AG04450 (cell line): ENCODE data around the gene FAM174B. TPM values are rescaled to one million over a fixed set of nuclear protein-coding genes. Genes with fewer than 3 reads are reported as not detected.

Experiments used
- CTCF ChIA-PET: fragments of 300-600, 350-600 bp; formaldehyde crosslinking; extraction: SDS; loops from one replicate; lab custom pipeline; 2022; ENCODE audit warnings: antibody characterized with exemption, inconsistent platforms; lab: Charles Lee
- POLR2A ChIA-PET: fragments of 350-600 bp; formaldehyde crosslinking; extraction: SDS; loops from one replicate; lab custom pipeline; 2021; ENCODE audit warnings: antibody characterized with exemption, inconsistent platforms; lab: Yijun Ruan, JAX
- DNase-seq: peaks from one replicate; pipeline ENCODE4 v3.0.0-alpha.2; 2011; ENCODE audit warnings: low read depth, low spot score
- H3K27ac ChIP-seq: one replicate; pipeline ENCODE4 v1.5.1; 2012; ENCODE audit warnings: low read depth, low read length, control low read depth
- H3K27me3 ChIP-seq: one replicate; pipeline ENCODE4 v1.6.0; 2012; ENCODE audit warnings: low read length; ENCODE audit not compliant: control insufficient read depth, insufficient read depth
- H3K4me3 ChIP-seq: 2 replicates; pipeline ENCODE4 v1.5.1; 2011; ENCODE audit warnings: mild to moderate bottlenecking, low read depth, low read length, control low read depth
- H3K9me3 ChIP-seq: 2 replicates; pipeline ENCODE4 v1.5.1; 2012; ENCODE audit warnings: low read length; ENCODE audit not compliant: control insufficient read depth, insufficient read depth
- polyA plus RNA-seq: library from polyadenylated mRNA; depleted of rRNA; stranded (reverse); fragments of >200 nt; gene quantifications from 2 replicates; pipeline ENCODE4 v1.2.3, GENCODE V29; 2011
- TF ChIP-seq, protein P1 (sequence below): IDR thresholded peaks from 2 replicates; pipeline ENCODE4 v1.5.1; 2011; ENCODE audit warnings: low read depth, low read length, control low read depth, inconsistent platforms

FAM174B gene
- polyA plus RNA-seq, 1 experiment = 2.1 TPM

DNA sequence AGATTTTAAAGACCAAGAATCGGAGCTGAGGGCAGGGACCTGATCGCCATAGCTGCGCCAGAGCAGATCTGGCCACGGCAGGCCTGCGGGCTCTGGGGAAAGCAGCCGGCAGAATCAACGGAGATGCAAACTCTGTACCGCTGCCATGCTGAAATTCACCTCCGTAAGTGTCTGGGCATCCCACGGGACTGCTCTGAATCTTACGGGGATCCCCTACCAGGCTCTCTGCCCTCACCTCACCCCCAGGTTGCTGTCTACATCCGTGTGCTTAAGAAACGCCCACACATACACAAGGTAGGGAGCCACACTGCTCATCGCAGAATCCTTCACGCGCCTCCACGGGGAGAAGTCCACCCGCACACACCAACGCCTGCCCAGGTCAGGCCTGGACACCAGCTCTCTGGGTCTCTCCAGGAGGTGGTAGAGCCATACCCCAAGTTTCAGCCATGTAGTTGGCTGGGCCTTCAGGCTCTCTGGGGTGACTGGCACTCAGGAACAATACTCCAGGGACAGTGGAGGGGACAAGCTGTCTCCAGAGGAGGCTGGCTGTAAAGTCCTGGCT lies 33.5 kb downstream of the FAM174B start:
- CTCF ChIA-PET = no interaction called here

DNA sequence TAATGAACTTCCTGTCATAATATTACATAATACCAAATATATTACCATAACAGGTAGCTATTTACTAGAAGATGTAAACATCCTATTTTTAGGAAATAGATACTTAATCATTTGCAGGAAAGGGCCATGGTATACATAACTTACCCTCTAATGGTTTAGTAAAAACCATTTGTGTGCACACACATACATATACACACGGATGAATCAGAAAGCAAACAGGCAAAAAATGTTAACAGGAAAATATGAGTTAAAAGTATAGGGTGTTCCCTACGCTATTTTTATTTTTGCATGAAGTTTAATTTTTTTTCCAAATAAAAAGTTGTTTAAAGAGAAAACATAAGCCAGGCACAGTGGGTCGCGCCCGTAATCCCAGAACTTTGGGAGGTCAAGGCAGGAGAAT lies 34.6 kb downstream of the FAM174B start:
- DNase-seq = no peak
- TF ChIP-seq, protein P1, sequence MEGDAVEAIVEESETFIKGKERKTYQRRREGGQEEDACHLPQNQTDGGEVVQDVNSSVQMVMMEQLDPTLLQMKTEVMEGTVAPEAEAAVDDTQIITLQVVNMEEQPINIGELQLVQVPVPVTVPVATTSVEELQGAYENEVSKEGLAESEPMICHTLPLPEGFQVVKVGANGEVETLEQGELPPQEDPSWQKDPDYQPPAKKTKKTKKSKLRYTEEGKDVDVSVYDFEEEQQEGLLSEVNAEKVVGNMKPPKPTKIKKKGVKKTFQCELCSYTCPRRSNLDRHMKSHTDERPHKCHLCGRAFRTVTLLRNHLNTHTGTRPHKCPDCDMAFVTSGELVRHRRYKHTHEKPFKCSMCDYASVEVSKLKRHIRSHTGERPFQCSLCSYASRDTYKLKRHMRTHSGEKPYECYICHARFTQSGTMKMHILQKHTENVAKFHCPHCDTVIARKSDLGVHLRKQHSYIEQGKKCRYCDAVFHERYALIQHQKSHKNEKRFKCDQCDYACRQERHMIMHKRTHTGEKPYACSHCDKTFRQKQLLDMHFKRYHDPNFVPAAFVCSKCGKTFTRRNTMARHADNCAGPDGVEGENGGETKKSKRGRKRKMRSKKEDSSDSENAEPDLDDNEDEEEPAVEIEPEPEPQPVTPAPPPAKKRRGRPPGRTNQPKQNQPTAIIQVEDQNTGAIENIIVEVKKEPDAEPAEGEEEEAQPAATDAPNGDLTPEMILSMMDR = no peak
- CTCF ChIA-PET = no interaction called here
- POLR2A ChIA-PET = no interaction called here
- no peak overlapping the region for H3K4me3 ChIP-seq
- no peaks in the 10 kb centered on the region; the same call in 1 of the 2 replicates for H3K9me3 ChIP-seq
- no peaks in the 10 kb centered on the region for H3K27me3 ChIP-seq
- H3K27ac ChIP-seq = no peak overlapping the region

More for the DNA sequence above, 33.5 kb downstream of the FAM174B start:
- H3K9me3 ChIP-seq = no peaks in the 10 kb centered on the region; the same call in 1 of the 2 replicates
- TF ChIP-seq, protein P1 = no peak
- POLR2A ChIA-PET = no interaction called here
- no peak overlapping the region for H3K4me3 ChIP-seq
- H3K27ac ChIP-seq = no peak overlapping the region
- H3K27me3 ChIP-seq = no peaks in the 10 kb centered on the region
- no peak for DNase-seq

DNA sequence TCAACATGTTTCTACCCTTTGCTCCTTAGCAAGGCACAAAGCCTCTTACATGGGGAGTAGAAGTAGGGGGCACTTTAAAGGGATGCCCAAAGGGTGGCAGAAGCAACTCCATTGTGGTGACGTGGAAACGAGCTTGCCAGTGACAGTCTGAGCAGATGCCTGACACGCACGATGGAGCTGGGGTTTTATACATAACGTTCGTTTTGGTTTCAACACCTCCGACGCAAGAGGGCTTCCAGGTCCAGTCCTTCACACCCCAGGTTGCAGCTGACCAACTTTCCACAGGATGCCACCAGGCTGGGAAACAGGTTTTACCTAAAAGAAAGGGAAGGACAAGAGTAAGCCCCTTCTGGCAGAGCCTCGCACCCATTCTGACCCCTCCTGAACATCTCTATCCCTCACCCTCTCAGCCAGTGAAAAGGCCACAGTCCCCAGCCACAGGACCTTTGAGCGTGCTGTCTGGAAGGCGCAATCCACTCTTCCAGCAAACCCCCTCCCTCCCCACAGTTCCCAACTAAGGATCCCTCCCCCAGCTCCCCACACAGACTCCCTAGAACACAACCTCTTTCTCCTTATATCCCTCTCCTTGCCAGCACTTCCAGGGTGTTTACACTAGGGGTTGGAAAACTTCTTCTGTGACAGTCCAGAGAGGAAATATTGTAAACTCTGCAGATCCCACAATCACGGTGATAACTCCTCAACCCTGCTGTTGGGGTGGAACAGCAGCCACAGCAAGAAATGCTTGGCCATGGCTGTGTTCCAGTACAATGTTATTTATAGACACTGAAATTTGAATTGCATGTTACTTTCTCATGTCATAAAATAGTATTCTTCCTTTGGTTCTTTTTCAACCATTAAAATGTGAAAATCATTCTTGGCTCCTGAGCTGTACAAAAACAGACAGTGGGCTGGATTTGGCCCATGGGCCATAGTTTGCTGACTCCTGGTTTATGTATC lies 36.2 kb downstream of the FAM174B start:
- CTCF ChIA-PET = no interaction called here

DNA sequence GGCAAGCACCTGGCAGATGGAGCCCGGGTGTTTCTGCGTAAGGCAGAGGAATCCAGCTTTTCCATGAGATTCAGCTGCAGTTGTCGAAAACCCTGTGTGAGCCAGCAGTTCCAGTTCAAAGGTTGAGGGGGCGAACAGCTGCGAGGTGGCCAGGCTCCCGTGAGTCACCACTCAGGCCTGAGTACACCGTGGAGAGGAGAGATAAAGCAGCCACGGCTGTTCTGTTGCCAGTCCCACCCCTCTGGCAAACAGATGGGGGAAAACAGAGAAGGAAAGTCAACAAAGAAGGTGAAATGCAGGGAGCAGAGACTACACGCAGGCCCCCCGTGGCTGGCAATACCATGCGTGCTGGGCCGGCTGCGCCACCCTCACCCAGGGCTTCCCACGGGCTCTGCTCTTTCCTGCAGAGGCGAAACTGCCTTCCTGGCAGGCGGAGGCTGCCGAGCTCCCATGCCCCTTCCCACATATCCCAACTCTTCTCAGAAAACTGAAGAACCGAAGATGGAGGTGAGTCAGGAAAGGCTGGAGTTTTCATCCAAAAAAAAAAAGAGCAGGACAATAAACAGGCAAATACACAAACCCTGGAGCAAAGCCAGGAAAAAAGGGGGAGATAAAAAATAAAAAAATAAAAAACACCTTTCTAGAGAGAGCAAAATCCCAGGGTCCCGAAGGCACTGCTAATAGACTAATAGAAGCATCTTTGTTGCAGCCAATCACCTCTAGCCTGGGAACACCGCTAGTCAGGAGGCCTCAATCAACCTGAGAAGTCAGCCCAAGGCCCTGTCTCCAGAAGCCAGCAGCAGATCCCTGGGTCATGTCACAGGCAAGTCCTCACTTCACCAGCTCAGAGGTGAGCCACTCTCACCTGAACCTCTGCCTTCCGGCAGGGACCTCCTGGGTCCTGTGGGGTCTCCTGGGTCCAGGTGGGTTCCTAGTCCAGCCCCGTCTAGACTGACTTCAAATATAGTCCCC lies 37.7 kb downstream of the FAM174B start:
- no peak overlapping the region for H3K4me3 ChIP-seq
- H3K27me3 ChIP-seq = no peaks in the 10 kb centered on the region
- peak overlapping the region; percentile 57 for H3K27ac ChIP-seq
- CTCF ChIA-PET = interaction anchor here (0.7 kb wide), 1 partner anchor 74 kb away, joined by 5 read pairs; no protein-coding TSS in a partner anchor
- H3K9me3 ChIP-seq = no peaks in the 10 kb centered on the region; the same call in 1 of the 2 replicates
- TF ChIP-seq, protein P1 = no peak
- POLR2A ChIA-PET = interaction anchor here (1.0 kb wide), 2 partner anchors 186 to 265 kb away, joined by 3 to 4 read pairs; no protein-coding TSS in a partner anchor
- DNase-seq = peak; percentile 58

More for the DNA sequence above, 36.2 kb downstream of the FAM174B start:
- peak; percentile 37 for DNase-seq
- Histone ChIP-seq H3K27ac (peak overlapping the region; percentile 3), H3K27me3 (no peaks in the 10 kb centered on the region), H3K4me3 (no peak overlapping the region), H3K9me3 (no peaks in the 10 kb centered on the region; the same call in 1 of the 2 replicates)
- TF ChIP-seq, protein P1 = no peak
- POLR2A ChIA-PET = interaction anchor here (0.5 to 0.6 kb wide), 2 partner anchors 41 to 350 kb away, joined by 3 to 4 read pairs; no protein-coding TSS in a partner anchor
